Renal cortex interstitium (tissue), 11 donors: Measurements from ENCODE around the gene EN1. TPM values are rescaled to one million over a fixed set of nuclear protein-coding genes. Genes with fewer than 3 reads are reported as not detected.

Experiments
- DNase-seq, 11 donors: peaks; one replicate each; pipeline ENCODE4 v3.0.0-alpha.2; 2013; ENCODE audit warnings: low read depth in 9 of 11, low spot score in 4 of 11; ENCODE audit errors: extremely low read depth in 1 of 11
- polyA plus RNA-seq, 3 donors: library from polyadenylated mRNA; unstranded; fragments of 120-200 nt; gene quantifications; one replicate each; pipeline ENCODE4 v1.2.1, GENCODE V29; 2013; ENCODE audit not compliant: insufficient read length in 3 of 3

Gene EN1
- polyA plus RNA-seq, 3 donors: not detected

DNA sequence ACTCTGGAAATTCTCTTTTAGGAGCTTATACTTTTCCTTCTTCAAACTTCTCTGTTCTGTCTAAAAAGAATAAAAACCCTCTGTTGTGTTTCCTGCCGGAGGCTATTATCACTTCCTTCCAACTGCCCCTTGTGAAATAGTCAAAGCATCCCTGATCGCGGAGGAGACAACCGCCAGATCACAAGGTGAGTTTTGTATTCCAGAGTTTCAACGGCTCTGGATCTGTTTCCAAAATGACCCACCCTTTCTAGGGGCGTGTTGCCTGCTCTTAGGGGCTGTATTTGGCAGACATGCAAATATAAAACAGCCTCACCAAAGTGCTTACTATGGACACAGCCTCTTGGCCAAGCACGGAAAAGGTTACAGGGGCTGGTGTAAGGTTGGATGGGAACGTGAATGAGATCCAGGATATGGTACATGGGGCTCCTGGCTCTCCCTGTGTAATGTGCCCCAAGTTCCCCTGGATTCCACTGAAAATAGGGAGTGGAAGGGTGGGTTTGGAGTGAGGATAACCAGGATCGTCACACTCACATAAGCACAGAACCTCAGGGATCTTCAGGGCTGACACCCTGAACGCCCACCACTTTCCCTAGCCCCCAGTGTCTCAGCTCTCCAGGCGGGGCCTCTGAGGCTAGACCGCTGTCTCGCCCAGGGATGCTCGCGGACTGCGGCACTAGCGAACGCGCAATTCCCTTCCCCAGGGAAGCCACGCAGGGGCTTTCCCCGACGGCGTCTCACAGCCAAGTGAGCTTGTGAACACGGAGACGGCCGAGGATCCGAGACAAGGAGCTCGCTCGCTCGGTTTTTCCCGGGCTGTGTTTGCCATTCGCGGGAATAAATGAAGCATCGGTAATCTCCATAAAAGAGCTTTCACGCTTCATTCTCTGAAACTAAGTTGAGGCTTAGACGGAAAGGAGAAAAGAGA, 14.4 kb downstream of the EN1 start:
- no peak for DNase-seq

GRCh38 chr2:118832071-118832790, 15.2 kb downstream of the EN1 start:
- DNase-seq: no peak

GRCh38 chr2:118830881-118831280, 16.6 kb downstream of the EN1 start:
- no peak for DNase-seq

GRCh38 chr2:118830118-118830517, 17.3 kb downstream of the EN1 start:
- no peak for DNase-seq

DNA sequence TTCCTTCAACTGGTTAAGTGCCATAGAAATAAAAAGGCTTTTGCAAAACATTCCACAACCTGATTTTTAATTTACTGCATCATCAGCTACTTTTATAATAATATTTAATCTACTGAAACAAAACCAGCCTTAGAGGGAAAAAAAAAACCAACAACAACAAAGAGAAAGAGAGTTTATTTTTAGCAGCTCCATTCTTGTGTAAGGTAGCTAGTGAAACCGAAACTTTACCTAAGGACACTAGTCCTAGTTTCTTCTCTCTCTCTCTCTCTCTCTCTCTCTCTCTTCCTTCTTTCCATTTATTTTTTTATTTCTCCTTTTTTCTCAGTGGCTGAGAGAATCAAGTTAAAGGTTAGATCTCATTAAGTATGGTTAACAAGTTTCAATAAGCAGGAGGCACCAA, 21.4 kb downstream of the EN1 start:
- no peak for DNase-seq

DNA sequence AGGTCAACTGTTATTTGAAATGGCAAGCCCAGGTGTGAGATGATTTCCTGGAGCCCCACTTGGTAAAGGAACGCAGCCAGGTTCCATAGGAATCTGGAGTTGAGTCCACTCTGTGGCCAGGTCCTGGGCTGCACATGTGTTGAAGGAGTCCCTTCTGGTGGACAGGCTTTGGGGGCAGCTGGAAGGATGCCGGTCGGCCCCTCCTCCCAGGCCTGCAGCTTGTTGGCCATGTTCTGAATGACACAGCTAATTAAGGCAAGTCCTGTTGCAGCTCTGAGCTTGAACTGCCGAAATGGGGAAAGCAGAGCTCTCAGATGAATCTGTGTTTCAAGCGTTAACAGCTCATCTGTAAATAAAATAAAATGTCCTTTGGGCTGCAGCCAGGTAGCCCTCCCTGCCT, 23.8 kb downstream of the EN1 start:
- no peak for DNase-seq

- no peak for DNase-seq
Measured at GRCh38 chr2:118822572-118822971, 24.9 kb downstream of the EN1 start.

- no peak for DNase-seq
Measured at GRCh38 chr2:118822015-118822414, 25.4 kb downstream of the EN1 start.

- no peak for DNase-seq
Measured at GRCh38 chr2:118817469-118817868, 30.0 kb downstream of the EN1 start.

DNA sequence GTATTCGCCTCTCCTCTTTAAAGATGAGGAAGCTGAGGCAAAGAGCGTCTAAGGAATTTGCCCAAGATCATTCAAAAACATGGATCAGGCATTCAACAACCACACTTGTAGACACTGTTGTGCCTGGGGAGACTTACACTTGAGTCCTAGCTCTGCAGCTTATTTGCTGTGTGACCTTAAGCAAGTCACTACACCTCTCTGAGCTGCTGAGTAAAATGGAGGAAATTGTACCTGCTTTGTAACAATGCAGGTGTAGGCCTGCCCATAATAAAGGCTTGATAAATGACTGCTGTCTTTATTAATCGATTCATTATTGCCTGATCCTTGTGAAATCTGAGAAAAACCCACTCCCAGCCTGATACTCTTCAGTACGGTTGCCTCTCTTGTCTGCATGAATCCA, 30.8 kb downstream of the EN1 start:
- DNase-seq: no peak

GRCh38 chr2:118815731-118816130, 31.7 kb downstream of the EN1 start:
- DNase-seq: no peak

DNA sequence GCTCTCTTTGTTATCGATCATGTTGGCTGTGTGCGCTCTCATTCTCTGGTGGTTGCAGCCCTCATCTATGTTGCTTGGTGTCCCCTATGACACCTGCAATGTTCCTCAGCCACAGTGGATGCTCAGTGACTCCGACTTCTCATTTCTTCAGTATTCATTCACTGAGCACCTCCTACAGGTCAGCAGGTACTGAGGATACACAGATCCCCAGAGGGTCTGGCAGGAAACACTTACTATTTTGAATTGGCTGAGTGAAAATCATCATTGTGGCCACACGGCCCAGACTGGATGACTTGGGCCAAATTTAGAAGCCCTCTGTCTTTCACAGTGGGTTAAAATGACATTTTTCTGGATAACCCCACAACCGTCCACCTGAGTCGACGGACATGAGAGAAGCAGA, 32.1 kb downstream of the EN1 start:
- DNase-seq: no peak

- no peak for DNase-seq
Measured at GRCh38 chr2:118814368-118814767, 33.1 kb downstream of the EN1 start.

DNA sequence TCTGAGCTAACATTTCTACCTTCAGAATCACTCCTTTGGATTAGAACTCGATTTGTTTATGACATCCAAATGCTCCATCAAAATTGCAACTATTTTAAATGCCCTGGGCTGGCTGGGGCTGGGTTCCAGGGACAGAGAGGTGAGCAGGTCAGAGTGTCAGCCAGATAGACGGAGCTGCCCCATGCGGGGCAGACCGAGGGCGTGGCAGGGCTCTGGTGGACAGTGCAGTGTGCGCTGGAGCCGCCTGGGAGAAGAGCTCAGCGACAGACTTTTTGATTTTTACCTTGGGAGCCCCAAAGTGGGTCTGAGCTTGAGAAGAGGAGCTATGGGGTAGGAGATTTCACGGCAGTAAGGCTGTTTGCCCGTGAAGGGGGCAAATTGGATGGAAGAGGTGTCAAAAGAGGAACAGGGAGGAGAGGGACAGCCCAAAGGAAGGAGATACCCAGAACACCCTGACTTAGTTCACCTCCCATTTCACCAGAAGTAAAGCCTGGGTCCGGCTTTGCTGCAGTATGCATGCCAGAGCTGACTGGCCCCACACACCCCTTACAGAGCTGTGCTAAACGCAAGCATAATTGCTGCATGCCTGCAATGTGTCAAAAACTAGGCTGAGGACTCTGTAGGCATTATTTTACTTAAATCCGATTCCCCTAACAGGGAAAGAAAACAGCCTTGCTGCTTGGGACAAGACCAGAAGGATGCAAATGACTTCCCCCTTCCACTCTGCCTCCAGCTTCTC, 33.7 kb downstream of the EN1 start:
- no peak for DNase-seq

- DNase-seq: no peak
Measured at GRCh38 chr2:118813111-118813510, 34.3 kb downstream of the EN1 start.

DNA sequence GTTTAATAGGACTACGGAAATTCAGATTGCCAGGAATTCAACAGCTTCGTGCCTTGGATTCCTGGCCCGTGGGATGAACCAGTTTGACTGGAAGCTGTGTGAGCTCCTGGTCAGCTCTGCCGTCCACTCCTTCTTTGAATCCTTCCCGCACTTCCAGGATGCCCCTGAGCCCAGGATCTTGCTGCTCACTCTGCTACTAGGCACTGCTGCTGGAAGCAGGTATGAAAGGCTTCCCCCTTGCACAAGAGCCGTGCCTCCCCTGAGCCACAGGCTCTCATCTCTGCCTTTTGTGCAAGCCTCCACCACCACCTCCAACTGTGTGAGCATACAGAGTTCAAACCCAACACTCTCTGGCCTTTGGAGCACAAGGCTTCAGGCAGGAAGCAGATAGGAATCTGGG, 34.9 kb downstream of the EN1 start:
- no peak for DNase-seq

- no peak for DNase-seq
Measured at GRCh38 chr2:118811514-118812115, 35.8 kb downstream of the EN1 start.

DNA sequence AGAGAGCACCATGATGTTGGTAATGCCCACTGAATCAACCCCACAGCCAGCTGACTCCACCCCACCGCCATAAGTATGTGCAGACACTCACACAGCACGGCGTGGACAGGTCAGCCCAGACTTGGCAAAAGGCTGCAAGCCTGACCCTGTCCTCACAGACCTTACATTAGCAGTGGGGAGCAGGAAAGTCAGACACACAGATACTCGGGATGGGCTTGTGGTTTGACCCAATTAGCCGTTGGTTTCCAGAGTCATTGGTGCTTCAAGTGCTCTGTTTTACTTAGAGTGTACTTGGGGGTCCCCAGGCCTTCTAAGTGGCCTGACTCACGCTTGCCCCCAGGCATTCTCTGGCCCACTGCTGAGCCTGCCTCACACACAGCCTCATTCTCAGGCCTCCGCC, 36.7 kb downstream of the EN1 start:
- no peak for DNase-seq

DNA sequence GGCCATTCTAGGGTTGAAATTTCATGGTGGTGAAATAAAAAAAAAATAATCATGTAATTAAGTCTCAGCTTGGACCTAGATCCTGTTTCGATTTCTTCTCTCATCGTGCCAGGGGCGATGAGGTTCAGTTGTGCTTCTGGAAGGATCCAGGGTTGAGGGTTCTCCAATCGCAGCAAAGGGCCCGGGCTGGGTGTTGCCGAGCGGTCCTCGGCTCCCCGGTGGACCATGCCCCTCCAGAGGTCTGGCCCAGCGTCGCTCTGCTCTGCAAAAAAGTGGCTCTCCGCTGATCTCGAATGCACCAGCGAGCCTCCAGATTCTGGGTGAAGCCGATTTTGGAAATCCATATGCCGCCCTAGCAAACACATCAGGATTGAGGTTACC, 39.0 kb downstream of the EN1 start:
- no peak for DNase-seq
